Thyroid gland (tissue), 4 donors: ENCODE results near the gene CA5A. TPM values are rescaled to one million over a fixed set of nuclear protein-coding genes. Genes with fewer than 3 reads are reported as not detected.

Source experiments
- DNase-seq, 2 donors: peaks; one replicate each; pipeline ENCODE4 v3.0.0-alpha.2; 2019
- H3K27ac ChIP-seq, 3 donors: fragments of 200-600 bp; sonication (generic); 1 replicate in 2 of 3; 2 replicates in 1 of 3; pipeline ENCODE4 v1.5.1; 2016 to 2019; ENCODE audit warnings: mild to moderate bottlenecking in 1 of 3, moderate library complexity in 1 of 3
- H3K27me3 ChIP-seq: fragments of 200-600 bp; sonication (generic); one replicate; pipeline ENCODE4 v1.5.1; 2019
- H3K36me3 ChIP-seq, 2 donors: fragments of 200-600 bp; sonication (generic); one replicate each; pipeline ENCODE4 v1.5.1; 2016 to 2019
- H3K4me1 ChIP-seq, 2 donors: fragments of 200-600 bp; sonication (generic); one replicate each; pipeline ENCODE4 v1.5.1; 2017 to 2019
- H3K4me3 ChIP-seq, 3 donors: fragments of 200-600 bp; sonication (generic); replicated peaks in 1 of 3; 1 replicate in 2 of 3; 2 replicates in 1 of 3; pipeline ENCODE4 v1.5.1; 2016; ENCODE audit warnings: mild to moderate bottlenecking in 1 of 3
- H3K9me3 ChIP-seq: fragments of 200-600 bp; sonication (generic); one replicate; pipeline ENCODE4 v1.5.1; 2017
- POLR2A ChIP-seq, 2 donors: fragments of 450-650 bp; IDR thresholded peaks; one replicate each; pipeline ENCODE4 v1.6.1; 2017; ENCODE audit warnings: antibody characterized with exemption in 2 of 2, mild to moderate bottlenecking in 2 of 2, moderate library complexity in 1 of 2
- WGBS, 2 donors: methylation state at CpG; one replicate each; pipeline ENCODE4 v1.1.5; 2017; 5-methylcytosine and 5-hydroxymethylcytosine counted together
- intact Hi-C: fragments of 100-400 bp; cut with DNase I; formaldehyde crosslinking; loops from one replicate; pipeline ENCODE4 v1.15.1; 2023
- total RNA-seq, 4 donors: library from RNA; depleted of rRNA; stranded (reverse); fragments of >200 nt; gene quantifications; one replicate each; pipeline ENCODE4 v1.2.3, GENCODE V29; 2016
- TF ChIP-seq, protein P1 (sequence below), 6 experiments: fragments of 200-600 bp in 3 of 6; fragments of 450-650 bp in 3 of 6; sonication (generic) in 3 of 6; IDR thresholded peaks; one replicate each; pipeline ENCODE4 v1.5.1; 2016 to 2019; ENCODE audit warnings: antibody characterized with exemption in 6 of 6, mild to moderate bottlenecking in 2 of 6, inconsistent platforms in 1 of 6, moderate library complexity in 1 of 6

CA5A gene
- total RNA-seq, 4 donors from 2014 or later, result not detected

DNA sequence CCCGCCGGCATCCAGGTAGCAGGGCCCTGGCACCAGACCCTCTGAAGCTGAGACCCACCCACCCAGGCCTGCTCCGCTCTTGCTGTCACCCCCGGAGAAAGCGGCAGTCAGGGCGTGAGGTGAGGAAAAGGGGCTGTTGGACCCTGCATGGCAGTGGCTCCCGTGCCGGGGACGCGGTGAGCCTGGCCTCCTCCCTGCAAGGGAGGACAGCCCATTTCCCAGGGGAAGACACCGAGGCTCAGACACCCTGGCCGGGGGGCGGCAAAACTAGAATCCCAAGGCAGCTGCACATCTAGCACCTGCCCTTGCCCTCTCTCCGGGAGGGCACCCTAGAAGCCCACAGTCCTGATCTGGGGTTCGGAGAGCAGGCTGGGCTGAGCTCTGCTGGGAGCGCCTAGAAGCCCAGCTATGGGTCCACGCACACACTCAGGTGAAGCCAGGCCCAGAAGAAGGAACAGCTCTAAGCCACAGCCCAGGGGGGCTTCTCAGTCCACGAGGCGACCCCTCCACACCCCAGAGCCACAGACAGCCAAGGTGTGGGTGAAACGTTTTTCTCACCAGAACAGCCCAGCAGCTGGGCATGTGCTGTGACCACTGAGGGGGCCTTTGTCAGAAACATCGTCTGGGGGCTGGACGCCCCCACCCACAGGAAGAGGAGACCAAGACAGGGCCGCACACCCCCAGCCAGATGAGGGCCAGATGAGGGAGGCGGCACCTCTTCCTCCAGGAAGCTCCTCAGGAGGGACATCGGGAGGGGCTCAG lies 89.4 kb downstream of the CA5A start:
- WGBS, 2 donors, result 91 to 92% methylated on average over 16 to 20 of the region's 25 CpGs
- peaks cover 24 to 38% of the 10 kb centered on the region in 2 donors for H3K4me1 ChIP-seq
- no peaks in the 10 kb centered on the region for H3K36me3 ChIP-seq
- intact Hi-C loops, result no loop called here
- no peaks in the 10 kb centered on the region for H3K27me3 ChIP-seq
- H3K27ac ChIP-seq, result no peak overlapping the region
- TF ChIP-seq POLR2A (IDR thresholded peaks at IDR 0.05), result no peak
- TF ChIP-seq, protein P1, sequence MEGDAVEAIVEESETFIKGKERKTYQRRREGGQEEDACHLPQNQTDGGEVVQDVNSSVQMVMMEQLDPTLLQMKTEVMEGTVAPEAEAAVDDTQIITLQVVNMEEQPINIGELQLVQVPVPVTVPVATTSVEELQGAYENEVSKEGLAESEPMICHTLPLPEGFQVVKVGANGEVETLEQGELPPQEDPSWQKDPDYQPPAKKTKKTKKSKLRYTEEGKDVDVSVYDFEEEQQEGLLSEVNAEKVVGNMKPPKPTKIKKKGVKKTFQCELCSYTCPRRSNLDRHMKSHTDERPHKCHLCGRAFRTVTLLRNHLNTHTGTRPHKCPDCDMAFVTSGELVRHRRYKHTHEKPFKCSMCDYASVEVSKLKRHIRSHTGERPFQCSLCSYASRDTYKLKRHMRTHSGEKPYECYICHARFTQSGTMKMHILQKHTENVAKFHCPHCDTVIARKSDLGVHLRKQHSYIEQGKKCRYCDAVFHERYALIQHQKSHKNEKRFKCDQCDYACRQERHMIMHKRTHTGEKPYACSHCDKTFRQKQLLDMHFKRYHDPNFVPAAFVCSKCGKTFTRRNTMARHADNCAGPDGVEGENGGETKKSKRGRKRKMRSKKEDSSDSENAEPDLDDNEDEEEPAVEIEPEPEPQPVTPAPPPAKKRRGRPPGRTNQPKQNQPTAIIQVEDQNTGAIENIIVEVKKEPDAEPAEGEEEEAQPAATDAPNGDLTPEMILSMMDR (IDR thresholded peaks at IDR 0.05), result no peak
- no peaks in the 10 kb centered on the region for H3K9me3 ChIP-seq
- no peak for DNase-seq
- H3K4me3 ChIP-seq, result no peak overlapping the region

GRCh38 chr16:87845807-87846619 lies 90.3 kb downstream of the CA5A start:
- Histone ChIP-seq H3K27me3 (no peaks in the 10 kb centered on the region), H3K4me1 (peaks cover 24 to 37% of the 10 kb centered on the region in 2 donors), H3K9me3 (no peaks in the 10 kb centered on the region), H3K4me3 (no peak overlapping the region), H3K27ac (no peak overlapping the region), H3K36me3 (no peaks in the 10 kb centered on the region)
- TF ChIP-seq, protein P1 (IDR thresholded peaks at IDR 0.05), result no peak
- TF ChIP-seq POLR2A (IDR thresholded peaks at IDR 0.05), result no peak
- no peak for DNase-seq
- intact Hi-C loops, result no loop called here
- 77 to 79% methylated on average over 20 to 26 of the region's 31 CpGs for WGBS, 2 donors

DNA sequence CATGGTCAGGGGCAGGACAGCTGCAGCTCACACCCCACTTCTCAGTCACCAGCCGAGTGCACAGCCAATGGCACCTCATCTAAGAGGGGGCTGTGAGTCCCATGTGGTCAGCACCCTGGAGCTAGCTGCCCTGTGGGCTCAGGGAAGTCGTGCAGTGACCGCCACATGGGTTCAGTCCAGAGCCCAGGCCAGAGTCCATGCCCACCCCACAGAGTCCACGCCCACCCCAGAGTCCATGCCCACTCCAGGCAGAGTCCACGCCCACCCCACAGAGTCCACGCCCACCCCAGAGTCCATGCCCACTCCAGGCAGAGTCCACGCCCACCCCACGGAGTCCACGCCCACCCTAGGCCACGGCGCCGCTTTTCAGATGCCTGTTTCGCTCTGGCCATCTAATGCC lies 91.1 kb downstream of the CA5A start:
- H3K27ac ChIP-seq, result no peak overlapping the region
- 96 to 98% methylated on average over 7 to 10 of the region's 13 CpGs for WGBS, 2 donors
- H3K9me3 ChIP-seq, result no peaks in the 10 kb centered on the region
- no peak for DNase-seq
- intact Hi-C loops, result no loop called here
- H3K4me1 ChIP-seq, result peaks cover 21 to 32% of the 10 kb centered on the region in 2 donors
- TF ChIP-seq, protein P1 (IDR thresholded peaks at IDR 0.05), result no peak
- TF ChIP-seq POLR2A (IDR thresholded peaks at IDR 0.05), result no peak
- H3K4me3 ChIP-seq, result no peak overlapping the region
- no peaks in the 10 kb centered on the region for H3K36me3 ChIP-seq
- H3K27me3 ChIP-seq, result no peaks in the 10 kb centered on the region

DNA sequence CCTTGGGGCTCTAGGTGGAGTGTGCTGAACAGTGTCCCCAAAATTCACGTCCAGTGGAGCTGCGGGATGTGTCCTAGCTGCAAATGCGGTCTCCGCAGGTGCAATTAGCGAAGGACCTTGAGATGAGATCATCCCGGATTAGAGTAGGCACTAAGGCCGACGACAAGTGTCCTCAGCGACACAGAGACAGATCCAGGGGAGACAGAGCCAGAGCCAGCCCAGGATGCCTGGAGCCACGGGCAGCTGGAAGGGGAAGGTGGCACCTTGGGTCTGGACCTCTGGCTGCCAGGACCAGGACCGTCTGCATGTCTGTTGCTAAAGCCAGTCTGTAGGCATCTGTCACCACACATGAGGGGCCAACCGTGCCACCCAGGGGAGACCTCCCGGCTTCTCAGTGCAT lies 91.5 kb downstream of the CA5A start:
- H3K4me3 ChIP-seq, result no peak overlapping the region
- H3K27ac ChIP-seq, result no peak overlapping the region
- H3K36me3 ChIP-seq, result no peaks in the 10 kb centered on the region
- 81 to 94% methylated on average over 6 to 13 of the region's 13 CpGs for WGBS, 2 donors
- no peak for TF ChIP-seq POLR2A (IDR thresholded peaks at IDR 0.05)
- TF ChIP-seq, protein P1 (IDR thresholded peaks at IDR 0.05), result no peak
- H3K9me3 ChIP-seq, result no peaks in the 10 kb centered on the region
- intact Hi-C loops, result loop anchor here (5.0 kb wide), 1 partner anchor 63 kb away; no protein-coding TSS in a partner anchor
- peaks cover 17 to 29% of the 10 kb centered on the region in 2 donors for H3K4me1 ChIP-seq
- H3K27me3 ChIP-seq, result no peaks in the 10 kb centered on the region
- no peak for DNase-seq
